ENCODE results near the gene MALT1.
"Not testable (repeated sequence)": the region's sequence is repeated elsewhere in the genome, so short reads cannot be mapped to it uniquely, and the experiment has no call there.

The MALT1 gene

DNA sequence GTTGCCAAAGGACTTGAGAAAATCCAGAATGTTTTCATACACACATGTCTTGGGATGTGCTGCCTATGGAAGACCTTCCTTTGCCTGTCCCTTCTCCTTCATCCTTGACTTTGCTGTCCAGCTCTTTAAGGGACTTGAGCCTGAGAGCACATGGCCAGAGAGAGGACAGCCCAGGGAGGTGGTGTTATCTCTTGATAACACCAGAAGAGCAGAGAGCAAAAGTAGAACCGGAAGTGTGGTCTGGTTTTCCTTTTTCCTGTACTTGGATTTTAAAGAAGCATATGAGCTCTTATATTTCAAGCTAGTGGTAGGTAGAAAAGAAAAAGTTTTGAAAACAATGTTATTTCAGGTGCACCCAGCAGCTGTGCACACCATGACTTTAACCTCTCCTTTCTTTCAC, 99.3 kb downstream of the MALT1 start:
- FAIRE-seq, result no peak
- DNase-seq (ENCODE audit: low spot score), result no peak

DNA sequence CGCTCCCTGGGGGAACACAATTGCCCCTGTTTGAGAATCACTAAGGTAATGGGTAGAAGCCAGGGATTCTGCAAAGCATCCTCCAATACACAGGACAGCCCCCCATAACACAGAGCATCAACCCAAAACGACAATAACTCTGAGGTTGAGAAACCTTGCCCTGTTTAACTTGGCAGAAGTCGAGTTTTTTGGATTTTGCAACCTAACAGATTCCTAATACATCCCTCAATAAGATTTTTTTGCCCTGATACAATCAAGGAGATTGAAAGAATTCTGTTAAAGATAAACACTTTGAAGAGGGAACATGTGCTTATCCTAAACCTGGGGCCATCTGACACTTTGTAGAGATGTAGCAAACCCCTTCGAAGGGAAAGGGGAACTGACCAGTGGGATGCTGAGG, 100.9 kb downstream of the MALT1 start:
- FAIRE-seq (no peak), DNase-seq (ENCODE audit: low spot score) (no peak)

DNA sequence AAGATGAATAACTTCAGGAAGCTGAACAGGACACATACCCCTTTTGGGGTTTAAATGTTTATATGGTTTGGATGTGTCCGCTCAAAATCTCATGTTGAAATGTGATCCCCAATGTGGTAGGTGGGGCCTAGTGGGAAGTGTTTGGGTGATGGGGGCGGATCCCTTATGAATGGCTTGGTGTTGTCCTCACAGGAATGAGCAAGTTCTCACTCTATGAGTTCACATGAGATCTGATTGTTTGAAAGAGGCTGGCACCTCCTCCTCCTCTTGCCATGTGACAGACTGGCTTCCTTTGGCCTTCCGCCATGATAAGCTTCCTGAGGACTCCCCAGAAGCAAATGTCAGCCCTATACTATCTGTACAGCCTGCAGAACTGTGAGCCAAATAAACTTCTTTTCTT, 104.8 kb downstream of the MALT1 start:
- FAIRE-seq (no peak), DNase-seq (ENCODE audit: low spot score) (no peak)

DNA sequence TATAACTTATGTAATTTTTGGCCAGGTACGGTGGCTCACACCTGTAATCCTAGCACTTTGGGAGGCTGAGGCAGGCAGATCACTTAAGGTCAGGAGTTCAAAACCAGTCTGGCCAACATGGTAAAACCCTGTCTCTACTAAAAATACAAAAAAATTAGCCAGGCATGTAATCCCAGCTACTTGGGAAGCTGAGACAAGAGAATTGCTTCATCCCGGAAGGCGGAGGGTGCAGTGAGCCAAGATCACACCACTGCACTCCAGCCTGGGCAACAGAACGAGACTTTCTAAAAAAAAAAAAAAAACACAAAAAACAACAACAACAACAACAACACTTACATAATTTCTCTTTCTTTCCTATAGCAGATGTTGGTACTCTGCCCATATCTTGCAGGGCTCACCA, 105.3 kb downstream of the MALT1 start:
- not testable (repeated sequence) for DNase-seq (ENCODE audit: low spot score); FAIRE-seq

DNA sequence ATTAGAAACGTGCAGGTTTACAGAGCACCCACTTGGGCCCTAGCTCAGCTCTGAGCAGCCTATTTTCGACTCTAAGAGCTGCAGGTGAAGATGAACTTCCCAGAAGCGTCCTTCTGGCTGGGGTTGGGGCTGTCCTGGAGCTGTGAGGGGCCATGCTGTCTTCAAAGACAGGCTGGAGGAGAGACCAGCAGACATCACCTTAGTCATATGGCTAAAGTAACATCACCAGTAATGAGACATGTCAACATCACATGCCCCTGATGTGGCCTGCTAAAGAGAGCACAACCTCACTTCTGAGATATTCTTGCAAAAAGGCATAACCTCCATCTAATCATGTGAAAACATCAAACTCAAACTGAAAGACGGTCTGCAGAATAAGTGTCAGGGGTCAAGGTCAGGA, 106.2 kb downstream of the MALT1 start:
- FAIRE-seq, result no peak
- no peak for DNase-seq (ENCODE audit: low spot score)

DNA sequence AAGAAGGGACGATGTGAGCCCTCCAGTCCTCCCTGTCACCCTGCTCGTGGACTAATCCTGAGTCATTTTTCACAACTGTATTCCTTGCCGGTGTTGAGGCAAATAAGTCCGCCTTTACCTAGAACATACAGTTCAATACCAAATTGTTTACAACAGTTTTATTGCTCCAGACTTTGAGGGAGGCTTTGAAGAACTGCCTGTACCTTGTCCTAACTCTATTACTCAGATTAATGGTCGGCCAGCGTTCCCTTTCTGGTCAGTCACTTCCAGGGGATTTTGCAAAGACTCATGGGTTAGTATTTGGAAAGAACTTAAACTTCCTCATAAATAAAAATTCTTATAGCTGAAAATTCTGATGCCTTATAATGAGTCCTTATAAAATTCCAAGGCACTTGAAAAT, 108.3 kb downstream of the MALT1 start:
- FAIRE-seq (no peak), DNase-seq (ENCODE audit: low spot score) (no peak)

DNA sequence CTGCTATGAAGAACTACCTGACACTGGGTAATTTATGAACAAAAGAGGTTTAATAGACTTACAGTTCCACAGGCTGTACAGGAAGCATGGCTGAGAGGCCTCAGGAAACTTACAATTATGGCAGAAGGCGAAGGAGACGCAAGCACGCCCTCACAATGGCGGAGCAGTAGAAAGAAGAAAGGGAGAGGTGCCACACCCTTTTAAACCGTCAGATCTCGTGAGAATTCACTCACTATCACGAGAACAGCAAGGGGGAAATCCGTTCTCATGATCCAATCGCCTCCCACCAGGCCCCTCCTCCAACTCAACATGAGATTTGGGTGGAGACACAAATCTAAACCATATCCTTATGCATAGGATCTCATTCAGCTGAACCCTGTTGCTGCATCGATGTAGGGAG, 108.8 kb downstream of the MALT1 start:
- DNase-seq (ENCODE audit: low spot score) (no peak), FAIRE-seq (no peak)

DNA sequence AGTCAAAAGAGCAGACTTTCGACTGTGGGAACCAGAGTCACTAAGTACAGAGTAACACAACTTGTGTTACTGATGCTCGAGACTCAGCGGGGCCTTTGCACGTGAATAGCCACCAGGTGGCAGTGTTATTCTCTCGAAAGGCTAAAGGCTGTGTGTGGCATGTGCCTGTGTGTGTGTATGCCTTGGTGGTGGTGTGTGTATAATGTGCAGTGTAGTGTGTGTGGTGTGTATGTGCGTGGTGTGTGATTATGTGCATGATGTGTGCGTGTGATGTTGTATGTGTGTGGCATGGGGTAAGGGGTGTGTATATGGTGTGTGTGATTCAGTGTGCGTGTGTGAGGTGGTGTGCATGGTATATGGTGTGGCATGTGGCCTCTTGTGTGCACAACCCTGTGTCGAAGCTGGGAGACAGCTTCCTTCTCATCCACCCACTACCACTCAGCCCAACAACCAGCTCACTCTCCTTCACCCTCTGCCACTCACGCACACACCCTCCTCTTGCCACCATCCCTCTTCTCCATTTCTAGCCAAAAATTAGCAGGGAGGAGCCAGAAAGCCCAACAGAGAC, 110.4 kb downstream of the MALT1 start:
- DNase-seq (ENCODE audit: low spot score) (peak; percentile 58), FAIRE-seq (no peak)

DNA sequence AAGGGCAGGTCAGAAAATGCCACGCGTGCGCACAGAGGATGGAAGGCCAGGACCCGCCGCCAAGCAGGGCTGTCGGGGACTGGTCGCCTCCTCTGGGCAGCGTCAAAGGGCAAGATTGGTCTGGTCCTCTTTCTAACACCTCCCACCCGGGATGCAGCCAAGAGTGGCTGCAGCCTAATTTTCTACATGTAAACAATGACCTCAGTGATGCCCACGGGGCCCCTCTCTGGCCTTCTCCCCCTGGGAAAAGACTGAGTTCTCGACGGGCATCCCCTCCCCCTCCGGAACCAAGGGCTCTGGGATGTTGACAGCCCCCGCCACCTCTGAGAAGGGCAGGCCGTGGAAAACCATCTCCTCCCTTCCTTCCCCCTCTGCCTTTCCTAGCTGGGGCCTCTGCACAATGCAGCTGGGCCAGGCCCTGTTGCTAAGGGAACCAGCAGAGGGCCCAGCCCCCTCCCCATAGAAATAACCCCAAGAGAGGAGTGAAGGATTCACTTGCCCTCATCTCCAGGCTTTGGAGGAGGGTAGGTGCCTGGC, 113.4 kb downstream of the MALT1 start:
- DNase-seq (ENCODE audit: low spot score), result no peak
- no peak for FAIRE-seq

DNA sequence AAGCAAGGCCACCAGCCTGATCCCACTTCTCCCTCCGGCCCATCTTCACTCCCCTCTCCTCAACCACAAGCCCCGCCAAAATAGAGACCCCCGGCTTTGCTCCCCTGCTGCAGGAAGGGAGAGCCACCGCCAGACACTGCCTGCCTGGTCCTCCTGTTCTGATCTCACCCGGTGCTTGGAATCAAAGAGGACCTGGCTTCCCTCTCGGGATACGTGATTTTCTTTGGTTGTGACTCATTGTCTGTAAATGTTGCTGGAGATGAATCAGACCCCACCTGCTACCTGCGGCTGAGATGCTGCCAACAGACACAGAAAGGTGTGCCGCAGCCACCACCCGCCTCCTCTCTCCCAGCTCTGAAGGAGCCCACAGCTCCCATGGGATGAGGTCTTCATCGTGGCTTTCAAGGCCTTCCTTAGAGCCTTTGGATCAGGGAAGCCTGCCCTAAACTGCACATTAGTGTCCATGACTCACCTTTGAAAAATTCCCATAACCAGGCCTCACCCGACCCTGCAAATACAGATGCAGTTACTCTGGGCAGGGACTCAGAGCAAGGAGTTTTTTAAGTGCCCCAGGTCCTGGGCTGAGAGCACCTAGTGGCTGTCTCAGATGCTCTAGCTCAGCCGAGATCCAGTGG, 114.0 kb downstream of the MALT1 start:
- DNase-seq (ENCODE audit: low spot score) (peak; percentile 80), FAIRE-seq (peak; percentile 75)

DNA sequence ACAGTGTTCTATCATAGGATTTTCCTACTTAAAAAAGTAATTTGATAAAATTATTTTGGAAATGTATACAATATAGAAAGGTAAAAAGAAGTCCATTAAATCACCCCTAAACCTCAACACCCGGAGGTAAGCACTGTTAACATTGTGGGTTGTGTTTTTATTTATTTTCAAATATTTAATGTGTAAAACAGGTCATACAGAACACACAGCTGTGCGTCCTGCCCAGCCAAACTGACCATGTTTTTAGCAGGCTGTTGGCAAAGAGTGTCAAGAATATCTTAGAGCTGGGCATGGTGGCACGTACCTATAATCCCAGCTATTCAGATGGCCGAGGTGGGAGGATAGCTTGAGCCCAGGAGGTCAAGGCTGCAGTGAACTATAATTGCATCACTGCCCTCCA, 114.6 kb downstream of the MALT1 start:
- FAIRE-seq (no peak), DNase-seq (ENCODE audit: low spot score) (no peak)

DNA sequence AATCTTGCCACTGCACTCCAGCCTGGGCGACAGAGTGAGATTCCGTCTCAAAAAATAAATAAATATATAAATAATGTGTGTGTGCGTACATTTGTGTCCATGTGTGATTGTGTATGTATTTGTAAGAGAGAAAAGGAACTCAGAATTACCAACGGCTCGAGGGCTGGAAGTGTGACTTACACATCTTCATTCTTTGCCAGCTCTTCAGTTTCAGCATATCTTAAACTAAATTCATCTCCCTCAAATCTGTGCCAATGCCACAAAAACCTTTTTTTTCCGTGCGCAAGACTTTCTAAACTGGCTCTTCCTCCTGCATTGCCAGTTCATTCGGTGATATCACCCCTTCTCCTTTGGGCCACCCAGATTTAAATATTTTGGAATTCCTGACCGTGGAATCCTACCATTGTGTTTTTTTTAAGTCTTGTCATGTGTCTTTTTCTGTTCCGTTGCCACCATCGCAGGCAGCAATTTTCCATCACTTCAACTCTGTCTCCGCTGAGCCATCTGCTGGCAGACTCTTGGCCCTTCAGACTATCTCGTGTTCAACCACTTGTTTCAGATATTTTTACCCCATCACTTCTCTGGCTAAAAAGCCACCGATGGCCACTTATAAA, 116.4 kb downstream of the MALT1 start:
- DNase-seq (ENCODE audit: low spot score) (no peak), FAIRE-seq (no peak)

DNA sequence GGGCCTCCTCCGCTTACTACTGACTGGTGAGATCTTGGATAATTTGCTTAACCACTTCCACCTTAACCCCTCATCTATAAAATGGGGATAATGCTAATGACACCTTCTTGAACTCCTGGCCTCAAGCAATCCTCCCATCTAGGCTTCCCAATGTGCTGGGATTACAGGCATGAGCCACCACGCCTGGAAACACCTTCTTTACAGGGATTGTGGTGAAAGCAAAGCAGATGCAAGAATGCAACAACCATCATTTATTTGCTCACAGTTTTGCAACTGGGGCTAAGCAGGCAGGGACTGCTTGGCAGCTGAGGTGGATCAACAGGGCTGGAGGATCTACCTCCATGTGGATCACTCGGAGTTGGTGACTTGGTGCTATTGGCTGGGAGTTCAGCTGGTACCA, 117.2 kb downstream of the MALT1 start:
- FAIRE-seq (no peak), DNase-seq (ENCODE audit: low spot score) (no peak)

DNA sequence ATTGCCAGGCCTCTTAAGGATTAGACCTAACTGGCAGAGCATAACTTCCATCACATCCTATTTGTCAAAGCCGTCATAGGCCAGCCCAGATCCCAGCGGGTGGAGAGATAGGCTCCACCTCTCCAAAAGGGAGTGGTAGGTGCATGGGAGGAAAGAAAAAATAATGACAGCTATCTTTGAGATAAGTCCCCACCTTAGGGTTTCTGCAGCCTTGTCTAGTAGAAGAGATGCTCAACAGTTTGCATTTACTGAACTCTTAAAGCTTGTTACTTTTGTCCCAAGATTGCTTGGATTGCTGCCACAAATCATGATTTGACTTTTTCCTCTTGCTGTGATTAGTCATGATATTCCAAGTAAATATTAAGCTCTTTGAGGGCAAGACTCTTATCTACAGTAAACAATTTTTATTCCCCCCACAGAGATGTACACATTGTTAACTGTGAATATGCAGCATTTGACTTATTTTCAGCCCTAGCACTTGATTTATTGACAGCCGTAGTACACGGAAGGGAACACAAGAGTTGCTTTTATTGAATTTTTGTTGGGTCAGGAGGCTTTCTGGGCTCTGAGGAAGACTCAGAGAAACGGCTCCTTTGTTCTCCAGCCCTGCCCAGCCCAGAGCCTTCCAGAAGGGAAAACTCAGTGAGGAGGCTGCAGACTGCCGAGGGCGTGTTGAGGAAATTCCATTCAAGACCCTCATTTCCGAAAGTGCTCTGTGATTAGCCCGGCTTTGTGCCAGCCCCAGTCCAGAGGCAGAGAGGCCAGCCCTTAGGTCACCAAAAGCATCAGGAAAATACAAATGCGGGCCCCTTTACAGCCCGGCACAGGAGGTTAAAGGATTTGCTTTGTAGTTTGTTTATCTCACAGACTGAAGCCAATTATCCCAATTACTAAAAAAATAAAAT, 118.0 kb downstream of the MALT1 start:
- no peak for DNase-seq (ENCODE audit: low spot score)
- no peak for FAIRE-seq

DNA sequence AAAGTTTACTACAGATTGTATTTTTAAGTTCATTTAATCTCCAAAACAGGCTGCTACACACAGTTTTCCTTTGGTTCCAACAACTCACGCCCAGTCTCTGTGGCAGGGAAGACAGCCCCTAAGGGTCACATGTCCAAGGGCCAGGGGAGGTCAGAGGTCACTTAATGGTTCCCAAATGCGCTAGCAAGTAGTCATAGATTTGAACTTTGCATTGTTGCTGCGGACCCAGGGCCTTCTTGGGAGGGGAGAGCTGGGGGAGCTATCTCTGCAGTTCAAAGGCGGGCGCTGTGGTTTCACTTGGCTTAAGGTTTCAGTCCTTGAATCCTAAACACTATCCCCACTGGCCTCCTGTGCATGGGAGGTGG, 118.6 kb downstream of the MALT1 start:
- no peak for FAIRE-seq
- DNase-seq (ENCODE audit: low spot score), result no peak

DNA sequence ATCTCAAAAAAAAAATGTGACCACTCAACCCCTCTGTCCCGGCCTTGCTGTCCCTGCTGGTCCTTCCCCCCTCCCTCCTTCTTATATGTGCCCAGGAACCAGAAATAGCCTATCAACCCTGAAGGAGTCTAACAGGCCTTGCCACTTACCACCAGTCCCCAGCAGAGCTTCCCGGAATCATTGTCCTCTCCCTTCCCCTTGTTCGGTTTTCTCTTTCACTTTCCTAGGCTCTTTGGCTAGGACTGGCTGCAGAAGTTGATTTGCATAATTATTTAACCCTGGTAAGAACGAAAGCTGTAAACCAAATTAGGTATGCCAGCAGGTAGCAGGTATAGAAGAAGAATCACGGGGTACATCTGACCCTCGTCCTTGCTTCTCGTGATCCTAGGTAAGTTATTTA, 120.8 kb downstream of the MALT1 start:
- FAIRE-seq (no peak), DNase-seq (ENCODE audit: low spot score) (no peak)

DNA sequence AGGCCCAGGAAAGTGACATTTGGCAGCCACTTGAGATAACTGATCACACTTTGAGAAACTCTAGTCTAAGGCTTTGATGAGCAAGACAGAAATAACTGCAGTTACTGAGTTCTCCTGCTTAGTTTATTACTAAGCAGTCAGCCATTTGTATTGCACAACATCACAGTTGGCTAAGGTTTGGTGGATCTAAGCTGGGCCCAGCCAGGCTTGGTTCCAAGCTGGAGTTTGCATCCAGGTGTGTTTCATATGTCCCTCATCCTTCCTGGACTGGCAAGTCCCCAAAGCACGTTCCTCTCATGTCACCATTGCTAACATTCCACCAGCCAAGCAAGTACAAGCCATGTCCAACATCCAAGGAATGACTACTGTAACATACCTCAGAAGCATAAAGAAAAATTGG, 122.1 kb downstream of the MALT1 start:
- FAIRE-seq (no peak), DNase-seq (ENCODE audit: low spot score) (no peak)

DNA sequence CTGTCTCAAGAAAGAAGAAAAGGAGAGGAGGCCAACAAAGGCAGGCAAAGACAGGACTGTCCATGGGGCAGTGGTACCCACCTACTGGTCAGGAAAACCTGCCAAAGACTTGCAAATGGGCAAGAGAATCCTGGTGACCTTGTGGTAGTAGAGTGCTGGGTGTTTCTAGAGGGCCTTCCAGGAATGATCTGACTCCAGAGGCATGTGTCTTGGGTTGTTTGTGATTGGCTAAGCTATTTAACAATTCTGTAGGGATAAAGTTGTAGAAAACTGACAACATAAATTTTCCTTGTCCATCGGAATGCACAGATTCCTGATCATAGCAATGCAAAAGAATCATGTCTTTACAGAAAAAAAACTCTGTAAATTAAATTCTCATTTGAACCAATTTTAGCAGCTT, 125.0 kb downstream of the MALT1 start:
- DNase-seq (ENCODE audit: low spot score) (no peak), FAIRE-seq (no peak)

DNA sequence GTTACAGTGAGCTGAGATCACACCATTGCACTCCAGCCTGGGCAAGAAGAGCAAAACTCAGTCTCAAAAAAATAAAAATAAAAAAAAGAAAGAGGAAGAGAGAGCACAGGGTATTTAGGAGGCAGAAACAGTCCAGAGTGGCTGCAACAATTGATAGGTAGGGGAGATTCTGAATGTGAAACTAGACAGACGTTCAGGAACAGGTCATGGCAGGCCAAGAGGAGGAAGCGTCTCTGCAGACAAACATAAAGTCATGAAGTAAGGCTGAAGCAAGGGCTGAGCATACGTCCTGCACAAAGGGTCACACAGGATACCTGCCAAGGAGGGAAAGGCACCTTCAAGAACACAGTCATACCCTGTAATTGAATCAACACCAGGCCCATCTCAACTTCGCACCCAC, 129.3 kb downstream of the MALT1 start:
- DNase-seq (ENCODE audit: low spot score) (no peak), FAIRE-seq (no peak)

DNA sequence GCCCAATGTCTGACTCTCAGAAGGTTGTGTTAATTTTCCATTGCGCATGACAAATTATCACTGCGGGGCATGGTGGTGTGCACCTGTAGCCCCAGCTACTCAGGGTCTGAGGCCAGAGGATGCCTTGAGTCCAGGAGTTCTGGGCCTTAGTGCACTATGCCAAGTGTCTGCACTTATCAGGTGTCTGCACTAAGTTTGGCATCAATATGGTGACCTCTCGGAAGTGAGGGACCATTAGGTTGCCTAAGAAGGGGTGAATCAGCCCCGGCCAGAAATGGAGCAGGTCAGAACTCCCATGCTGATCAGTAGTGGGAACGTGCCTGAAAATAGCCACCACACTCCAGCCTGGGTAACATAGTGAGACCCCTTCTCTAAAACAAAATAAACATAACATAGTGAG, 131.7 kb downstream of the MALT1 start:
- DNase-seq (ENCODE audit: low spot score), result no peak
- FAIRE-seq, result no peak

DNA sequence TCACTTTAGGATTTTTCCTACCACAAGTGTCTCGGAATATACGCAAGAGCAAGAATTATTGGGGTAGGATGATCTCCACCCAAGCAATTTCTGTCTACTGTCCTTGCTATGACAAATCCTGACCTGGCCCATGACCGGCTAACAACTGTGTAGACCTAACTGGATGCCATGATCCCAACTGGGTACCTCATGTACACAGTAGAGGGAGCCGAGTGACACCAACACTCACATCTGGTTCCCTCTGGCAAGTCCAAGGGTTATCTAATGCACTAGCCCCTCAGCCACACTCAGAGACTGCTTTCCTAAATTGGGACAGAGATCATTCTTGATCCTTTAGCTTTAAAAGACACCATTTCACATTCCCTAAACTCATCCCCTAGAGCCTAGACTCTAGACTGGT, 132.7 kb downstream of the MALT1 start:
- DNase-seq (ENCODE audit: low spot score) (no peak), FAIRE-seq (no peak)

Data from RCC 7860 (cell line).